ENCODE data around the gene TIGD1.

The TIGD1 gene

DNA sequence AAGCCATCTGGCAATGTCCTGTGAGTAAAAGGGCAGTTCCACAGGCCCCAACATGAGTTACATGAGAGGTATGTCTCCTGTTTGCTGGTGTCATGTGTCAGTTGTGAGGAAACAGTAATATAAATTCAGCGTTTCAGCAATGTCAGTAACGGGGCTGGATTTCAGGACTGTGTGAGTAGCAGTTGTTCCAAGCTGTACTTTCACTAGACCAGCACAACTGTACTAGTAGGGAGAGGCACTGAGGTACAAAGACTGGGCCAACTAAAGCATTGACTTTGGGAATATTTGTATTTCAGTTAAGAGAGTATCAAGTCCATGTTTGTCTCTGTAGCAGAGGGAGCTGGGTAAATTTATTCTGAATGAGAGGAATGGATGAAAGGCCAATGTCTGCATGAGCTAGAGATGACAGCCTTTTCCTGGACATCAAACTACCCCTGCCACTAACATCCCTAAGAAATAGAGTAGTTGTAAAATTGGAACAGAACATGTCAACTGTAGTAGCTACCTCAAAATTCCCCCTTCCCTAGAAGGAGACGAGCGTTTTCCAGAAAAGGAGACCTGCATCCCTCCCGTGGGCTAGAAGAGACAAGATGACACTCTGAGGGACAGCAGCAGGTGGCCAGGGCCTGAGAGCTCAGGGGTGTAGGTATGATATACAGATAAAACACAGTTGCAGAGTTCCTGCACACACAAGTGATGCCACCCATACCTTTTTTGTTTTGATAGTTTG, 24.5 kb upstream of the TIGD1 start:
- Histone ChIP-seq H3K9me2 (replicated peaks; ENCODE audit: low read depth, low read length) (no peaks in the 10 kb centered on the region), H3K9me3 (ENCODE audit: insufficient read depth, low read depth, low read length) (no peaks in the 10 kb centered on the region), H3K79me2 (ENCODE audit: insufficient read depth, low read length) (no peaks in the 10 kb centered on the region), H3K4me1 (ENCODE audit: insufficient read depth, low read length, poor library complexity, severe bottlenecking) (peaks cover 5% of the 10 kb centered on the region), H3K27me3 (ENCODE audit: insufficient read depth, low read length, poor library complexity, severe bottlenecking) (no peaks in the 10 kb centered on the region), H3K4me3 (ENCODE audit: low read length, poor library complexity, severe bottlenecking) (no peak overlapping the region), H3K9ac (ENCODE audit: low read depth, low read length, poor library complexity, severe bottlenecking) (no peak overlapping the region), H2AFZ (ENCODE audit: low read length) (no peak overlapping the region), H3F3A (ENCODE audit: low read depth) (no peaks in the 10 kb centered on the region), H3K36me3 (ENCODE audit: insufficient read depth, low read length) (peaks cover 21% of the 10 kb centered on the region; the same call in 1 of the 2 replicates), H4K20me1 (ENCODE audit: insufficient read depth, low read length, poor library complexity, severe bottlenecking) (no peaks in the 10 kb centered on the region), H3K4me2 (ENCODE audit: low read depth, low read length, poor library complexity, severe bottlenecking) (no peak overlapping the region)
- no peak for TF ChIP-seq EZH2phosphoT487 (IDR thresholded peaks at IDR 0.05; ENCODE audit: borderline replicate concordance)

DNA sequence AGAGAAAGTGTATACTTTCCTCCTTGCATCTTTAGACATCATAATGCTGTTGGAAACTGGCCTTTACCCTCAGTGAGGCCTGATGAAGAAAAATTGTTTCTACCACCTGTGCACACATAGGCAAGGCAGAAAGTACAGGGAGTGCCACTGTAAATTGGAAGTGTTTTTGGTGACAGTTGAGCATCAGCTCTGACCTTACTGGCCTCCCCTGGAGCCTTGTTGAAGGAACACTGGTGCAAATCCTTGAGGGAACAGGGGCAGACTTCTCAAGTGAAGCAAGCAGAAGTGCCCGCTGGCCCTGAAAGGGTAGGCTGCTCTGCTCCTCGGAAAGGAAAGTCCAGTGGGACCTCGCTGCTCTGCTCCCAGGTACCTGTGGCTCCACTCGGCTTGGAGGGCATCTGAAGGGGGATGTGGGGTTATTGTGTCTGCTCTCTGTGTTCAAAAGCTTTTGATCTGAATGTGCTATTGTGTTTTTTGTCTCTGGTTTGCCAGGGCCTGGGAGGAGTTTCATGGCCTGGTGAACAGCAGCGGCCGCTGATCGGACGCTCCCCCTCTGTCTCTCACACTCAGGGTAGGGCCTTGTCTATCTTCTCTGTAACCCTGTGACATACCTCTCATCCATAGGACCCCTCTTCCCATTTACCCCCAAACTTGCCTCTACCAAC, 23.5 kb upstream of the TIGD1 start:
- H3K27me3 ChIP-seq (ENCODE audit: insufficient read depth, low read length, poor library complexity, severe bottlenecking) = no peaks in the 10 kb centered on the region
- no peaks in the 10 kb centered on the region for H3F3A ChIP-seq (ENCODE audit: low read depth)
- TF ChIP-seq, protein P1, sequence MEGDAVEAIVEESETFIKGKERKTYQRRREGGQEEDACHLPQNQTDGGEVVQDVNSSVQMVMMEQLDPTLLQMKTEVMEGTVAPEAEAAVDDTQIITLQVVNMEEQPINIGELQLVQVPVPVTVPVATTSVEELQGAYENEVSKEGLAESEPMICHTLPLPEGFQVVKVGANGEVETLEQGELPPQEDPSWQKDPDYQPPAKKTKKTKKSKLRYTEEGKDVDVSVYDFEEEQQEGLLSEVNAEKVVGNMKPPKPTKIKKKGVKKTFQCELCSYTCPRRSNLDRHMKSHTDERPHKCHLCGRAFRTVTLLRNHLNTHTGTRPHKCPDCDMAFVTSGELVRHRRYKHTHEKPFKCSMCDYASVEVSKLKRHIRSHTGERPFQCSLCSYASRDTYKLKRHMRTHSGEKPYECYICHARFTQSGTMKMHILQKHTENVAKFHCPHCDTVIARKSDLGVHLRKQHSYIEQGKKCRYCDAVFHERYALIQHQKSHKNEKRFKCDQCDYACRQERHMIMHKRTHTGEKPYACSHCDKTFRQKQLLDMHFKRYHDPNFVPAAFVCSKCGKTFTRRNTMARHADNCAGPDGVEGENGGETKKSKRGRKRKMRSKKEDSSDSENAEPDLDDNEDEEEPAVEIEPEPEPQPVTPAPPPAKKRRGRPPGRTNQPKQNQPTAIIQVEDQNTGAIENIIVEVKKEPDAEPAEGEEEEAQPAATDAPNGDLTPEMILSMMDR (conservative IDR thresholded peaks at IDR 0.05; ENCODE audit: low read length) = no peak
- TF ChIP-seq EZH2phosphoT487 (IDR thresholded peaks at IDR 0.05; ENCODE audit: borderline replicate concordance) = no peak
- H4K20me1 ChIP-seq (ENCODE audit: insufficient read depth, low read length, poor library complexity, severe bottlenecking) = no peaks in the 10 kb centered on the region
- no peaks in the 10 kb centered on the region for H3K4me1 ChIP-seq (ENCODE audit: insufficient read depth, low read length, poor library complexity, severe bottlenecking)
- H2AFZ ChIP-seq (ENCODE audit: low read length) = no peak overlapping the region
- H3K9ac ChIP-seq (ENCODE audit: low read depth, low read length, poor library complexity, severe bottlenecking) = no peak overlapping the region
- H3K79me2 ChIP-seq (ENCODE audit: insufficient read depth, low read length) = no peaks in the 10 kb centered on the region
- H3K9me2 ChIP-seq (replicated peaks; ENCODE audit: low read depth, low read length) = no peaks in the 10 kb centered on the region
- H3K36me3 ChIP-seq (ENCODE audit: insufficient read depth, low read length) = peaks cover 30% of the 10 kb centered on the region; the same call in 1 of the 2 replicates
- H3K4me2 ChIP-seq (ENCODE audit: low read depth, low read length, poor library complexity, severe bottlenecking) = no peak overlapping the region
- no peaks in the 10 kb centered on the region for H3K9me3 ChIP-seq (ENCODE audit: insufficient read depth, low read depth, low read length)
- no peak overlapping the region for H3K4me3 ChIP-seq (ENCODE audit: low read length, poor library complexity, severe bottlenecking)

DNA sequence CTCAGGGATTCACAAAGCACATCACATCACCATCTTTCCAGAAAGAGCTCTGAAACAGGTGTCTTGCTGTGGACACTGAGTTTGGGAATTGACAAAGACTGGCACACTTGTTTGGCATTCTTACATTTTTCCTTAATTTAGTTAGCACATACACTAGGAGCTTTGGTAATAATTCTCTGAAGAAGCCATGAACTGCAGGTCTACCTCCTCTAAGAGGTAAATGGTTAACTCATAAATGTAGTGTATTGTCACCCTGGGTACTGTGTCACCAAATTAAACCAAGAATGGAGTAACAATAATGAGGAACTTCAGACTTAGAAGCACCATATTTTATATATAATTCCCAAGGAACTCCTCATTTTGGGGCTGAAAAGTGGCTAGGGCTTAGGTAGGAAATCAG, 22.7 kb upstream of the TIGD1 start:
- Histone ChIP-seq H4K20me1 (ENCODE audit: insufficient read depth, low read length, poor library complexity, severe bottlenecking) (no peaks in the 10 kb centered on the region), H3K4me1 (ENCODE audit: insufficient read depth, low read length, poor library complexity, severe bottlenecking) (no peaks in the 10 kb centered on the region), H2AFZ (ENCODE audit: low read length) (no peak overlapping the region), H3K4me2 (ENCODE audit: low read depth, low read length, poor library complexity, severe bottlenecking) (no peak overlapping the region), H3K27me3 (ENCODE audit: insufficient read depth, low read length, poor library complexity, severe bottlenecking) (no peaks in the 10 kb centered on the region), H3K9ac (ENCODE audit: low read depth, low read length, poor library complexity, severe bottlenecking) (no peak overlapping the region), H3F3A (ENCODE audit: low read depth) (no peaks in the 10 kb centered on the region), H3K36me3 (ENCODE audit: insufficient read depth, low read length) (peaks cover 39% of the 10 kb centered on the region; the same call in 1 of the 2 replicates), H3K79me2 (ENCODE audit: insufficient read depth, low read length) (no peaks in the 10 kb centered on the region), H3K9me3 (ENCODE audit: insufficient read depth, low read depth, low read length) (no peaks in the 10 kb centered on the region), H3K9me2 (replicated peaks; ENCODE audit: low read depth, low read length) (no peaks in the 10 kb centered on the region), H3K4me3 (ENCODE audit: low read length, poor library complexity, severe bottlenecking) (no peak overlapping the region)
- no peak for TF ChIP-seq EZH2phosphoT487 (IDR thresholded peaks at IDR 0.05; ENCODE audit: borderline replicate concordance)
- TF ChIP-seq, protein P1 (conservative IDR thresholded peaks at IDR 0.05; ENCODE audit: low read length) = no peak
